A549 (cell line): ENCODE measurements around the gene PLCL1. TPM values are rescaled to one million over a fixed set of nuclear protein-coding genes. Genes with fewer than 3 reads are reported as not detected.

Source experiments
- ATAC-seq, 2 experiments: fragments of 200-7000 bp in 1 of 2; fragments of >200 bp in 1 of 2; cut with Nextera tagmentation in 1 of 2; cut with Tn5 transposase in 1 of 2; 3 replicates each; pipeline versions ENCODE4 v1.8.0 to v1.9.1; 2018 to 2020; ENCODE audit warnings: mild to moderate bottlenecking in 1 of 2, moderate library complexity in 1 of 2
- CTCF ChIA-PET: fragments of 300-600 bp; sonication (Branson Sonifier 250); formaldehyde crosslinking; extraction: SDS; loops from one replicate; lab custom pipeline; 2021; ENCODE audit warnings: antibody characterized with exemption, inconsistent platforms; lab: Yijun Ruan, JAX
- POLR2A ChIA-PET: fragments of 350-600 bp; formaldehyde crosslinking; extraction: SDS; loops from one replicate; lab custom pipeline; 2021; ENCODE audit warnings: antibody characterized with exemption, inconsistent platforms; lab: Yijun Ruan, JAX
- DNase-seq, 2 experiments: peaks; one replicate each; pipeline versions ENCODE4 v3.0.0 to v3.0.0-alpha.2; 2011 to 2016; ENCODE audit warnings: low read depth in 1 of 2, low spot score in 1 of 2
- FAIRE-seq: peaks from 2 replicates; lab custom pipeline; 2011; peaks lifted over from hg19 to GRCh38; lab: Jason Lieb, UNC
- H3K27ac ChIP-seq, 2 experiments: fragments of >200 bp; sonication (Bioruptor Twin); formaldehyde crosslinking; 3 replicates each; pipeline ENCODE4 v1.5.1; 2016 to 2017
- H3K4me1 ChIP-seq: fragments of >200 bp; sonication (Bioruptor Twin); formaldehyde crosslinking; 3 replicates; pipeline ENCODE4 v1.6.1; 2016
- H3K4me2 ChIP-seq: fragments of >200 bp; sonication (Bioruptor Twin); formaldehyde crosslinking; 3 replicates; pipeline ENCODE4 v1.6.1; 2016
- H3K4me3 ChIP-seq: fragments of >200 bp; sonication (Bioruptor Twin); formaldehyde crosslinking; 3 replicates; pipeline ENCODE4 v1.5.1; 2016
- H3K9me3 ChIP-seq: fragments of >200 bp; sonication (Bioruptor Twin); formaldehyde crosslinking; 3 replicates; pipeline ENCODE4 v1.6.1; 2016
- CBX2 ChIP-seq: fragments of 200-600 bp; sonication (generic); IDR thresholded peaks from 2 replicates; pipeline ENCODE4 v1.6.1; 2016; ENCODE audit warnings: low read depth, mild to moderate bottlenecking, borderline replicate concordance
- CEBPB ChIP-seq, 2 experiments: fragments of >200 bp in 1 of 2; sonication (Bioruptor Twin) in 1 of 2; formaldehyde crosslinking in 1 of 2; IDR thresholded peaks; 2 replicates each; pipeline ENCODE4 v1.6.1; 2012 to 2016
- CHD4 ChIP-seq: fragments of 200-600 bp; sonication (generic); IDR thresholded peaks from 2 replicates; pipeline ENCODE4 v1.6.1; 2016; ENCODE audit warnings: antibody characterized with exemption, mild to moderate bottlenecking, borderline replicate concordance
- EHF ChIP-seq: fragments of 250-450 bp; sonication (Bioruptor Pico); IDR thresholded peaks from 2 replicates; pipeline ENCODE4 v1.5.0; 2020; ENCODE audit warnings: mild to moderate bottlenecking
- EHMT2 ChIP-seq: fragments of 200-600 bp; sonication (generic); IDR thresholded peaks from 2 replicates; pipeline ENCODE4 v1.6.1; 2016; ENCODE audit warnings: antibody characterized with exemption, low read depth, mild to moderate bottlenecking, moderate library complexity
- FOSB ChIP-seq: fragments of 250-450 bp; sonication (Bioruptor Pico); IDR thresholded peaks from 2 replicates; pipeline ENCODE4 v1.5.0; 2020; ENCODE audit warnings: mild to moderate bottlenecking, moderate library complexity
- FOSL2 ChIP-seq, 2 experiments: fragments of 450-650 bp in 1 of 2; fragments of >200 bp in 1 of 2; sonication (Bioruptor Twin) in 1 of 2; formaldehyde crosslinking; IDR thresholded peaks; 2 replicates each; pipeline versions ENCODE4 v1.5.0 to v1.6.1; 2016 to 2020; ENCODE audit warnings: mild to moderate bottlenecking in 1 of 2, moderate library complexity in 1 of 2
- HEYL ChIP-seq: fragments of 250-450 bp; sonication (Bioruptor Pico); IDR thresholded peaks from 2 replicates; pipeline ENCODE4 v1.8.0; 2021; ENCODE audit warnings: mild to moderate bottlenecking, moderate library complexity
- JUN ChIP-seq, 2 experiments: fragments of >200 bp; sonication (Bioruptor Twin); formaldehyde crosslinking; IDR thresholded peaks; 2 replicates in 1 of 2; 3 replicates in 1 of 2; pipeline ENCODE4 v1.6.1; 2016 to 2017
- MAZ ChIP-seq: fragments of 150-350 bp; IDR thresholded peaks from 2 replicates; pipeline ENCODE4 v1.6.1; 2014; ENCODE audit warnings: antibody characterized with exemption, low read depth, low read length, borderline replicate concordance
- NFE2L2 ChIP-seq: fragments of 150-350 bp; conservative IDR thresholded peaks from 2 replicates; pipeline ENCODE4 v1.6.1; 2014; ENCODE audit warnings: low read length
- NPAS2 ChIP-seq: fragments of 250-450 bp; sonication (Bioruptor Pico); IDR thresholded peaks from 2 replicates; pipeline ENCODE4 v1.8.0; 2022; ENCODE audit warnings: mild to moderate bottlenecking, moderate library complexity, borderline replicate concordance
- NR3C1 ChIP-seq: fragments of >200 bp; sonication (Bioruptor Twin); formaldehyde crosslinking; IDR thresholded peaks from 3 replicates; pipeline ENCODE4 v1.6.1; 2017
- PHF8 ChIP-seq: fragments of 200-600 bp; sonication (generic); IDR thresholded peaks from 2 replicates; pipeline ENCODE4 v1.6.1; 2016; ENCODE audit warnings: low read depth, mild to moderate bottlenecking, antibody characterized with exemption, moderate library complexity, borderline replicate concordance
- POLR2A ChIP-seq: IDR thresholded peaks from 2 replicates; pipeline ENCODE4 v1.6.1; 2012; ENCODE audit warnings: mild to moderate bottlenecking, low read length
- POLR2AphosphoS2 ChIP-seq: conservative IDR thresholded peaks from 2 replicates; pipeline ENCODE4 v1.6.1; 2012; ENCODE audit warnings: low read length, improper control_type of control experiment, inconsistent platforms
- RFX5 ChIP-seq: fragments of 450-650 bp; IDR thresholded peaks from 2 replicates; pipeline ENCODE4 v1.7.1; 2014; ENCODE audit warnings: antibody characterized with exemption, mild to moderate bottlenecking, moderate library complexity
- SMC3 ChIP-seq: fragments of >200 bp; sonication (Bioruptor Twin); formaldehyde crosslinking; IDR thresholded peaks from 3 replicates; pipeline ENCODE4 v1.6.1; 2018; ENCODE audit warnings: inconsistent platforms
- TFCP2L1 ChIP-seq: fragments of 250-450 bp; sonication (Bioruptor Pico); IDR thresholded peaks from 2 replicates; pipeline ENCODE4 v1.5.0; 2021; ENCODE audit warnings: mild to moderate bottlenecking
- ZC3H11A ChIP-seq: fragments of 450-650 bp; IDR thresholded peaks from 2 replicates; pipeline ENCODE4 v1.6.1; 2014; ENCODE audit warnings: antibody characterized with exemption, mild to moderate bottlenecking
- ZFP36 ChIP-seq: fragments of 450-650 bp; IDR thresholded peaks from 2 replicates; pipeline ENCODE4 v1.6.1; 2014; ENCODE audit warnings: borderline replicate concordance; ENCODE audit not compliant: partially characterized antibody
- WGBS: methylation state at CpG from one replicate; pipeline ENCODE4 v1.1.6; 2017; ENCODE audit errors: missing lambda C conversion rate; 5-methylcytosine and 5-hydroxymethylcytosine counted together
- polyA plus RNA-seq, 4 experiments: library from polyadenylated mRNA; depleted of rRNA in 3 of 4; stranded (reverse); fragments of >200 nt; fragmentation: RNase III in 1 of 4; extraction: RNeasy Plus Mini Kit Qiagen cat#74134 plus additional on column Dnase treatment in 1 of 4; gene quantifications; 2 replicates in 3 of 4; 3 replicates in 1 of 4; pipeline ENCODE4 v1.2.3, GENCODE V29; 2011 to 2017
- TF ChIP-seq, protein P1 (sequence below): IDR thresholded peaks from 2 replicates; pipeline ENCODE4 v1.6.1; 2012
- TF ChIP-seq, protein P2 (sequence below): fragments of 250-450 bp; sonication (Bioruptor Pico); IDR thresholded peaks from 2 replicates; pipeline ENCODE4 v1.5.0; 2020; ENCODE audit warnings: low read depth, mild to moderate bottlenecking, moderate library complexity
- TF ChIP-seq, protein P3 (sequence below): fragments of 200-600 bp; sonication (generic); IDR thresholded peaks from 2 replicates; pipeline ENCODE4 v1.6.1; 2016; ENCODE audit warnings: antibody characterized with exemption, mild to moderate bottlenecking, moderate library complexity
- TF ChIP-seq, protein P4 (sequence below): fragments of >200 bp; sonication (Bioruptor Twin); formaldehyde crosslinking; IDR thresholded peaks from 3 replicates; pipeline ENCODE4 v1.5.1; 2016
- TF ChIP-seq, protein P5 (sequence below): fragments of >200 bp; sonication (Bioruptor Twin); formaldehyde crosslinking; IDR thresholded peaks from 3 replicates; pipeline ENCODE4 v1.6.1; 2016

The PLCL1 gene
- polyA plus RNA-seq, 2 of the 4 experiments (the other 2 are of a cell fraction), result 0.03 TPM

DNA sequence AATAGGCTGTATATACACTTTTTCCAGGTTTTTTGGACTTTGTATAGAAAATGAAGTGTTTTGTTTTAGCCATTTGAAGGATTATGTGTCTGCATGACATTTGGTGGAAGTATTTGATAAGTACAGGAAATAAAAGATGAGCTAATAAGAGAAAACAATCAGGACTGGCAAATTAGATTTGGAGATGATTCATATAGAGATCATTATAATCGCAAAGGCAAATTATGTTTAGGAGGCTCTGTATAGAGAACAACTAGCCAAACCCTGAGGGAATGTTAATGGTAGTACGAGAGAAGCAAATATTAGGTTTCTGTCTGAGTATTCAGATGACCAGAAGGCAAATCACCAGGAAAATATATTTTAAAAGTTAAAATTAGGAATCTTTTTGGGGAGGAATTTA, 41.7 kb downstream of the PLCL1 start:
- no peak for FAIRE-seq
- TF ChIP-seq NR3C1, result no peak
- TF ChIP-seq, protein P1, sequence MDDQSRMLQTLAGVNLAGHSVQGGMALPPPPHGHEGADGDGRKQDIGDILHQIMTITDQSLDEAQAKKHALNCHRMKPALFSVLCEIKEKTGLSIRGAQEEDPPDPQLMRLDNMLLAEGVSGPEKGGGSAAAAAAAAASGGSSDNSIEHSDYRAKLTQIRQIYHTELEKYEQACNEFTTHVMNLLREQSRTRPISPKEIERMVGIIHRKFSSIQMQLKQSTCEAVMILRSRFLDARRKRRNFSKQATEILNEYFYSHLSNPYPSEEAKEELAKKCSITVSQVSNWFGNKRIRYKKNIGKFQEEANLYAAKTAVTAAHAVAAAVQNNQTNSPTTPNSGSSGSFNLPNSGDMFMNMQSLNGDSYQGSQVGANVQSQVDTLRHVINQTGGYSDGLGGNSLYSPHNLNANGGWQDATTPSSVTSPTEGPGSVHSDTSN, result no peak
- no peak for TF ChIP-seq JUN (IDR thresholded peaks at IDR 0.05)
- no peak for TF ChIP-seq EHF (CRISPR knock-in tag)
- TF ChIP-seq FOSB (CRISPR knock-in tag), result no peak
- no peak for TF ChIP-seq SMC3
- no peak for TF ChIP-seq ZFP36
- TF ChIP-seq, protein P2, sequence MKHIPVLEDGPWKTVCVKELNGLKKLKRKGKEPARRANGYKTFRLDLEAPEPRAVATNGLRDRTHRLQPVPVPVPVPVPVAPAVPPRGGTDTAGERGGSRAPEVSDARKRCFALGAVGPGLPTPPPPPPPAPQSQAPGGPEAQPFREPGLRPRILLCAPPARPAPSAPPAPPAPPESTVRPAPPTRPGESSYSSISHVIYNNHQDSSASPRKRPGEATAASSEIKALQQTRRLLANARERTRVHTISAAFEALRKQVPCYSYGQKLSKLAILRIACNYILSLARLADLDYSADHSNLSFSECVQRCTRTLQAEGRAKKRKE (CRISPR knock-in tag), result no peak
- TF ChIP-seq RFX5, result no peak
- no peak for TF ChIP-seq CHD4
- TF ChIP-seq, protein P3, sequence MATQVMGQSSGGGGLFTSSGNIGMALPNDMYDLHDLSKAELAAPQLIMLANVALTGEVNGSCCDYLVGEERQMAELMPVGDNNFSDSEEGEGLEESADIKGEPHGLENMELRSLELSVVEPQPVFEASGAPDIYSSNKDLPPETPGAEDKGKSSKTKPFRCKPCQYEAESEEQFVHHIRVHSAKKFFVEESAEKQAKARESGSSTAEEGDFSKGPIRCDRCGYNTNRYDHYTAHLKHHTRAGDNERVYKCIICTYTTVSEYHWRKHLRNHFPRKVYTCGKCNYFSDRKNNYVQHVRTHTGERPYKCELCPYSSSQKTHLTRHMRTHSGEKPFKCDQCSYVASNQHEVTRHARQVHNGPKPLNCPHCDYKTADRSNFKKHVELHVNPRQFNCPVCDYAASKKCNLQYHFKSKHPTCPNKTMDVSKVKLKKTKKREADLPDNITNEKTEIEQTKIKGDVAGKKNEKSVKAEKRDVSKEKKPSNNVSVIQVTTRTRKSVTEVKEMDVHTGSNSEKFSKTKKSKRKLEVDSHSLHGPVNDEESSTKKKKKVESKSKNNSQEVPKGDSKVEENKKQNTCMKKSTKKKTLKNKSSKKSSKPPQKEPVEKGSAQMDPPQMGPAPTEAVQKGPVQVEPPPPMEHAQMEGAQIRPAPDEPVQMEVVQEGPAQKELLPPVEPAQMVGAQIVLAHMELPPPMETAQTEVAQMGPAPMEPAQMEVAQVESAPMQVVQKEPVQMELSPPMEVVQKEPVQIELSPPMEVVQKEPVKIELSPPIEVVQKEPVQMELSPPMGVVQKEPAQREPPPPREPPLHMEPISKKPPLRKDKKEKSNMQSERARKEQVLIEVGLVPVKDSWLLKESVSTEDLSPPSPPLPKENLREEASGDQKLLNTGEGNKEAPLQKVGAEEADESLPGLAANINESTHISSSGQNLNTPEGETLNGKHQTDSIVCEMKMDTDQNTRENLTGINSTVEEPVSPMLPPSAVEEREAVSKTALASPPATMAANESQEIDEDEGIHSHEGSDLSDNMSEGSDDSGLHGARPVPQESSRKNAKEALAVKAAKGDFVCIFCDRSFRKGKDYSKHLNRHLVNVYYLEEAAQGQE, result no peak
- TF ChIP-seq TFCP2L1, result no peak
- TF ChIP-seq POLR2A, result no peak
- no peak for TF ChIP-seq PHF8
- no peak for TF ChIP-seq POLR2AphosphoS2
- no peak for TF ChIP-seq FOSL2 (IDR thresholded peaks at IDR 0.05)
- TF ChIP-seq FOSL2 (CRISPR knock-in tag; IDR thresholded peaks at IDR 0.05), result no peak
- TF ChIP-seq, all 56 proteins: peak for 0
- DNase-seq, result no peak
- no peaks in the 10 kb centered on the region for H3K4me1 ChIP-seq
- H3K27ac ChIP-seq, result no peak overlapping the region
- ATAC-seq, result no peak
- POLR2A ChIA-PET, result no interaction called here
- H3K9me3 ChIP-seq, result no peaks in the 10 kb centered on the region
- no peak overlapping the region for H3K4me2 ChIP-seq
- CTCF ChIA-PET, result no interaction called here
- H3K4me3 ChIP-seq, result no peak overlapping the region
- WGBS, result 7% methylated on average over 2 of the region's 2 CpGs

DNA sequence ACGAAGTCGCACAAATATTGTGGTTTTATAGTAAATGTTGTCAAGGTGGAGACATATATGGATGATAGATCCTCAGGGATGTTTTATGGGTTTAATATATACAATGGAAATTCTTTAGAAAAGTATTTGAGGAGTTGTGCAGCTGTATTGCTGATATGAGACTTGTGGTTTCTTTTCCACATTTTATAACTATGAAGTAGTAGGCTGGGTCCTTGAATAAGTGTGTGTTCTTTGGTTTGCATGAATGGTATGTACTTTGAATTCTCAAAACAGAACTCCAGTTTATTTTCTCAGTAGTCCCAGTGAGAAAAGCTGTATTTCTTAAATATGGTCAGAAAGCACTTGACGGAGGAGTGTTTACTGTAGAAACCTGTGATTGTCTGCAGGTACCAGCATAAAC, 42.4 kb downstream of the PLCL1 start:
- Histone ChIP-seq H3K4me2 (no peak overlapping the region), H3K9me3 (no peaks in the 10 kb centered on the region), H3K4me3 (no peak overlapping the region), H3K4me1 (no peaks in the 10 kb centered on the region), H3K27ac (no peak overlapping the region)
- ChIA-PET CTCF (no interaction called here), POLR2A (no interaction called here)
- 31% methylated on average over 3 of the region's 3 CpGs for WGBS
- FAIRE-seq (no peak), DNase-seq (no peak), ATAC-seq (no peak)
- TF ChIP-seq CBX2 (no peak), ZC3H11A (no peak), RFX5 (no peak), ZFP36 (no peak), CEBPB (IDR thresholded peaks at IDR 0.05) (no peak), HEYL (CRISPR knock-in tag) (no peak), NPAS2 (CRISPR knock-in tag) (no peak), MAZ (no peak), EHMT2 (no peak), NFE2L2 (no peak), POLR2A (no peak), EHF (CRISPR knock-in tag) (no peak)
- TF ChIP-seq, protein P4, sequence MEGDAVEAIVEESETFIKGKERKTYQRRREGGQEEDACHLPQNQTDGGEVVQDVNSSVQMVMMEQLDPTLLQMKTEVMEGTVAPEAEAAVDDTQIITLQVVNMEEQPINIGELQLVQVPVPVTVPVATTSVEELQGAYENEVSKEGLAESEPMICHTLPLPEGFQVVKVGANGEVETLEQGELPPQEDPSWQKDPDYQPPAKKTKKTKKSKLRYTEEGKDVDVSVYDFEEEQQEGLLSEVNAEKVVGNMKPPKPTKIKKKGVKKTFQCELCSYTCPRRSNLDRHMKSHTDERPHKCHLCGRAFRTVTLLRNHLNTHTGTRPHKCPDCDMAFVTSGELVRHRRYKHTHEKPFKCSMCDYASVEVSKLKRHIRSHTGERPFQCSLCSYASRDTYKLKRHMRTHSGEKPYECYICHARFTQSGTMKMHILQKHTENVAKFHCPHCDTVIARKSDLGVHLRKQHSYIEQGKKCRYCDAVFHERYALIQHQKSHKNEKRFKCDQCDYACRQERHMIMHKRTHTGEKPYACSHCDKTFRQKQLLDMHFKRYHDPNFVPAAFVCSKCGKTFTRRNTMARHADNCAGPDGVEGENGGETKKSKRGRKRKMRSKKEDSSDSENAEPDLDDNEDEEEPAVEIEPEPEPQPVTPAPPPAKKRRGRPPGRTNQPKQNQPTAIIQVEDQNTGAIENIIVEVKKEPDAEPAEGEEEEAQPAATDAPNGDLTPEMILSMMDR, result no peak
- TF ChIP-seq, protein P5, sequence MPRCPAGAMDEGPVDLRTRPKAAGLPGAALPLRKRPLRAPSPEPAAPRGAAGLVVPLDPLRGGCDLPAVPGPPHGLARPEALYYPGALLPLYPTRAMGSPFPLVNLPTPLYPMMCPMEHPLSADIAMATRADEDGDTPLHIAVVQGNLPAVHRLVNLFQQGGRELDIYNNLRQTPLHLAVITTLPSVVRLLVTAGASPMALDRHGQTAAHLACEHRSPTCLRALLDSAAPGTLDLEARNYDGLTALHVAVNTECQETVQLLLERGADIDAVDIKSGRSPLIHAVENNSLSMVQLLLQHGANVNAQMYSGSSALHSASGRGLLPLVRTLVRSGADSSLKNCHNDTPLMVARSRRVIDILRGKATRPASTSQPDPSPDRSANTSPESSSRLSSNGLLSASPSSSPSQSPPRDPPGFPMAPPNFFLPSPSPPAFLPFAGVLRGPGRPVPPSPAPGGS, result no peak
- TF ChIP-seq, protein P3, result no peak
